PFSK-1 (cell line): ENCODE results near the gene GUCD1.

ENCODE experiments used
- FOXP2 ChIP-seq: optimal IDR thresholded peaks from 2 replicates; pipeline ENCODE3; 2011; ENCODE audit warnings: borderline replicate concordance, control low read depth, inconsistent platforms; ENCODE audit not compliant: insufficient read depth; ENCODE audit errors: extremely low read length, extremely low read depth
- POLR2AphosphoS5 ChIP-seq: IDR thresholded peaks from 2 replicates; pipeline ENCODE4 v1.6.1; 2012; ENCODE audit warnings: low read depth, mild to moderate bottlenecking, control low read depth, low read length, moderate library complexity

GRCh38 chr22:24601217-24602104 is 46.5 kb upstream of the GUCD1 start:
- TF ChIP-seq POLR2AphosphoS5 (no peak), FOXP2 (no peak)
